Psoas muscle (tissue), 8 donors: Measurements from ENCODE around the gene EXO5. TPM values are rescaled to one million over a fixed set of nuclear protein-coding genes. Genes with fewer than 3 reads are reported as not detected.

ENCODE experiments used
- ATAC-seq, 4 donors: fragments of 200-7000 bp; cut with Tn5 transposase; one replicate each; pipeline ENCODE4 v1.9.1; 2020; ENCODE audit warnings: moderate library complexity in 3 of 4, mild to moderate bottlenecking in 2 of 4
- DNase-seq, 2 donors: peaks; one replicate each; pipeline ENCODE4 v3.0.0-alpha.2; 2020
- H3K27ac ChIP-seq: fragments of 200-600 bp; one replicate; pipeline ENCODE4 v1.8.0; 2022
- H3K27me3 ChIP-seq, 3 donors: fragments of 200-600 bp in 1 of 3; one replicate each; pipeline versions ENCODE4 v1.6.1 to v1.8.0; 2013 to 2022; ENCODE audit warnings: low read length in 2 of 3, mild to moderate bottlenecking in 2 of 3, moderate library complexity in 1 of 3; ENCODE audit not compliant: insufficient read depth in 3 of 3
- H3K36me3 ChIP-seq, 2 donors: fragments of 200-600 bp in 1 of 2; one replicate each; pipeline versions ENCODE4 v1.6.1 to v1.8.0; 2013 to 2022; ENCODE audit warnings: low read depth in 1 of 2, mild to moderate bottlenecking in 1 of 2, moderate library complexity in 1 of 2; ENCODE audit not compliant: insufficient read depth in 1 of 2
- H3K4me1 ChIP-seq: fragments of 200-600 bp; one replicate; pipeline ENCODE4 v1.8.0; 2022
- H3K4me3 ChIP-seq: fragments of 200-600 bp; one replicate; pipeline ENCODE4 v1.8.0; 2022; ENCODE audit warnings: mild to moderate bottlenecking
- H3K9me3 ChIP-seq: fragments of 200-600 bp; one replicate; pipeline ENCODE4 v1.8.0; 2022
- CTCF ChIP-seq: fragments of 200-600 bp; IDR thresholded peaks from one replicate; pipeline ENCODE4 v1.8.0; 2022; ENCODE audit warnings: antibody characterized with exemption
- WGBS, 3 donors: extraction: QIAGEN DNeasy Blood & Tissue Kit; methylation state at CpG; one replicate each; pipeline versions ENCODE4 v1.1.6 to v1.1.7; 2013; 5-methylcytosine and 5-hydroxymethylcytosine counted together
- intact Hi-C, 2 donors: fragments of 100-400 bp; cut with DNase I; formaldehyde crosslinking; loops; one replicate each; pipeline versions ENCODE4 v1.11.0 to v1.14.2; 2022
- long read RNA-seq, 2 donors: library from polyadenylated mRNA; unstranded; transcript quantifications; one replicate each; pipeline ENCODE4 v2.0.0, GENCODE V29; 2021
- polyA plus RNA-seq, 3 donors: library from polyadenylated mRNA; stranded (reverse); fragments of 200-250 nt; gene quantifications; one replicate each; pipeline ENCODE4 v1.2.3, GENCODE V29; 2013
- total RNA-seq, 4 donors: library from RNA; stranded (reverse); fragmentation: NEBNext Ultra II Directional in 2 of 4; extraction: Animal tissue kit (Norgen Biotek cat#: 25700) in 2 of 4; gene quantifications; one replicate each; pipeline versions ENCODE4 v1.2.1 to v1.2.4, GENCODE V29; 2021 to 2023
- donor health status: healthy with polysubstance abuse.
- donor health status: DM: no; HTN: no; CAD: no; lungs with moderate emphysema.
- donor health status: Bipolar disorder and iron deficiency.
- donor health status: healthy.
- donor health status: DM: yes; HTN: yes; CAD: no.
- donor health status: DM: no; HTN: no; CAD: no.
- donor health status: DM: no; HTN: no; CAD: no.
- donor health status: DM: yes; HTN: yes; CAD: no.

EXO5 gene
- 1 to 10 TPM; 2.2 to 3.2 (median 2.8) TPM for total RNA-seq
- 1 to 10 TPM; 3.2 to 8.5 (median 4.4) TPM for polyA plus RNA-seq
- long read RNA-seq, donor 1, partial matches to known transcripts = 0 of 5 reads
- long read RNA-seq, donor 1, other reads (novel, unspliced or antisense) = 0 of 5 reads
- long read RNA-seq, donor 2, transcript EXO5-209 (3 exons, 941 nt) = major isoform, 5 of 11 reads
- long read RNA-seq, donor 2, partial matches to known transcripts = 0 of 11 reads
- long read RNA-seq, donor 2, other reads (novel, unspliced or antisense) = 2 of 11 reads

GRCh38 chr1:40508375-40509341 is at the start of gene EXO5:
Gene EXO5 (plus strand): TSS chr1:40508767. CDS start chr1:40514545, 5,778 bp downstream.
- H3K9me3 ChIP-seq = peaks cover 5% of the 10 kb centered on the region
- intact Hi-C loops = no loop called here

GRCh38 chr1:40462956-40463590 is 45.5 kb upstream of the EXO5 start:
- H3K9me3 ChIP-seq = peaks cover 85% of the 10 kb centered on the region
- H3K4me3 ChIP-seq = no peak overlapping the region
- intact Hi-C loops = no loop called here
- no peak for ATAC-seq
- WGBS, 3 donors = 92 to 98% (median 97%) methylated on average over 3 of the region's 3 CpGs
- no peak for TF ChIP-seq CTCF
- H3K4me1 ChIP-seq = no peaks in the 10 kb centered on the region
- no peaks in the 10 kb centered on the region for H3K27me3 ChIP-seq
- no peak for DNase-seq
- no peak overlapping the region for H3K27ac ChIP-seq
- peaks cover 3% of the 10 kb centered on the region in 2 donors for H3K36me3 ChIP-seq

More at GRCh38 chr1:40508375-40509341, at the start of gene EXO5:
- H3K4me3 ChIP-seq = peak within 1 kb of the TSS; percentile 94
- H3K4me1 ChIP-seq = peaks cover 9% of the 10 kb centered on the region
- no peaks in the 10 kb centered on the region for H3K36me3 ChIP-seq
- DNase-seq (peak; percentile 86 to 88), ATAC-seq (peak; percentile 98 to 100 (median 100))
- TF ChIP-seq CTCF = no peak
- WGBS, 3 donors = 0% methylated on average over 69 to 76 of the region's 76 CpGs
- H3K27ac ChIP-seq = peak within 1 kb of the TSS; percentile 78
- H3K27me3 ChIP-seq = no peaks in the 10 kb centered on the region

GRCh38 chr1:40469327-40469726 is 39.2 kb upstream of the EXO5 start:
- no peak overlapping the region for H3K27ac ChIP-seq
- peaks cover 0 to 6% (median 3%) of the 10 kb centered on the region in 3 donors for H3K27me3 ChIP-seq
- no peaks in the 10 kb centered on the region for H3K4me1 ChIP-seq
- H3K36me3 ChIP-seq = no peaks in the 10 kb centered on the region
- intact Hi-C loops = no loop called here
- no peak for TF ChIP-seq CTCF
- H3K9me3 ChIP-seq = peaks cover 33% of the 10 kb centered on the region
- WGBS, 3 donors = 96 to 98% (median 97%) methylated on average over 2 of the region's 2 CpGs
- no peak for DNase-seq
- ATAC-seq = no peak
- H3K4me3 ChIP-seq = no peak overlapping the region

GRCh38 chr1:40475268-40475667 is 33.3 kb upstream of the EXO5 start:
- Histone ChIP-seq H3K27me3 (peaks cover 0 to 35% (median 0%) of the 10 kb centered on the region in 3 donors), H3K4me3 (no peak overlapping the region), H3K36me3 (no peaks in the 10 kb centered on the region), H3K27ac (no peak overlapping the region), H3K9me3 (peaks cover 20% of the 10 kb centered on the region), H3K4me1 (peaks cover 5% of the 10 kb centered on the region)
- ATAC-seq (no peak), DNase-seq (no peak)
- intact Hi-C loops = no loop called here
- 95 to 97% (median 96%) methylated on average over 2 of the region's 2 CpGs for WGBS, 3 donors
- no peak for TF ChIP-seq CTCF
